Measurements from ENCODE around the gene PATZ1.

PATZ1 gene

GRCh38 chr22:31363885-31364465 lies 17.8 kb upstream of the PATZ1 start:
- Histone ChIP-seq H3K9me3 (ENCODE audit: insufficient read depth, low read length, severe bottlenecking) (no peaks in the 10 kb centered on the region), H3K4me3 (ENCODE audit: low read depth in 1 of 2, low read length in 2 of 2) (no peak overlapping the region), H4K20me1 (ENCODE audit: insufficient read depth, low read length) (no peaks in the 10 kb centered on the region), H2AFZ (ENCODE audit: low read depth, low read length) (no peak overlapping the region), H3K4me1 (ENCODE audit: insufficient read depth, low read length) (no peaks in the 10 kb centered on the region), H3K9ac (ENCODE audit: low read depth, low read length) (no peak overlapping the region), H3K4me2 (ENCODE audit: insufficient read depth, low read length) (no peak overlapping the region), H3K27ac (ENCODE audit: low read length) (no peak overlapping the region), H3K36me3 (ENCODE audit: insufficient read depth, low read length) (no peaks in the 10 kb centered on the region), H3K27me3 (ENCODE audit: insufficient read depth, low read length, poor library complexity) (no peaks in the 10 kb centered on the region), H3K79me2 (ENCODE audit: insufficient read depth, low read length) (no peaks in the 10 kb centered on the region)
- DNase-seq: no peak
- TF ChIP-seq CTCF (IDR thresholded peaks at IDR 0.05; ENCODE audit: borderline replicate concordance, extremely low read depth, low read length, poor library complexity, severe bottlenecking) (no peak), EZH2 (IDR thresholded peaks at IDR 0.05; ENCODE audit: borderline replicate concordance, low read depth, low read length, severe bottlenecking) (no peak)
- ATAC-seq (ENCODE audit: insufficient read depth, low read depth): no peak

- Histone ChIP-seq H3K4me3 (ENCODE audit: low read depth in 1 of 2, low read length in 2 of 2) (no peak overlapping the region), H3K27ac (ENCODE audit: low read length) (no peak overlapping the region), H3K9me3 (ENCODE audit: insufficient read depth, low read length, severe bottlenecking) (no peaks in the 10 kb centered on the region), H3K4me2 (ENCODE audit: insufficient read depth, low read length) (no peak overlapping the region), H3K4me1 (ENCODE audit: insufficient read depth, low read length) (no peaks in the 10 kb centered on the region), H4K20me1 (ENCODE audit: insufficient read depth, low read length) (no peaks in the 10 kb centered on the region), H3K36me3 (ENCODE audit: insufficient read depth, low read length) (no peaks in the 10 kb centered on the region), H3K9ac (ENCODE audit: low read depth, low read length) (no peak overlapping the region), H2AFZ (ENCODE audit: low read depth, low read length) (no peak overlapping the region), H3K79me2 (ENCODE audit: insufficient read depth, low read length) (no peaks in the 10 kb centered on the region), H3K27me3 (ENCODE audit: insufficient read depth, low read length, poor library complexity) (no peaks in the 10 kb centered on the region)
- ATAC-seq (ENCODE audit: insufficient read depth, low read depth) (no peak), DNase-seq (no peak)
- TF ChIP-seq EZH2 (IDR thresholded peaks at IDR 0.05; ENCODE audit: borderline replicate concordance, low read depth, low read length, severe bottlenecking): no peak
- no peak for TF ChIP-seq CTCF (IDR thresholded peaks at IDR 0.05; ENCODE audit: borderline replicate concordance, extremely low read depth, low read length, poor library complexity, severe bottlenecking)
Measured at GRCh38 chr22:31361743-31362142, 15.6 kb upstream of the PATZ1 start.

- ATAC-seq (ENCODE audit: insufficient read depth, low read depth) (no peak), DNase-seq (no peak)
- no peak overlapping the region for H2AFZ ChIP-seq (ENCODE audit: low read depth, low read length)
- H3K9ac ChIP-seq (ENCODE audit: low read depth, low read length): no peak overlapping the region
- H4K20me1 ChIP-seq (ENCODE audit: insufficient read depth, low read length): no peaks in the 10 kb centered on the region
- no peak overlapping the region for H3K4me3 ChIP-seq (ENCODE audit: low read depth in 1 of 2, low read length in 2 of 2)
- H3K79me2 ChIP-seq (ENCODE audit: insufficient read depth, low read length): no peaks in the 10 kb centered on the region
- no peak overlapping the region for H3K27ac ChIP-seq (ENCODE audit: low read length)
- no peaks in the 10 kb centered on the region for H3K9me3 ChIP-seq (ENCODE audit: insufficient read depth, low read length, severe bottlenecking)
- no peaks in the 10 kb centered on the region for H3K27me3 ChIP-seq (ENCODE audit: insufficient read depth, low read length, poor library complexity)
- no peak for TF ChIP-seq CTCF (IDR thresholded peaks at IDR 0.05; ENCODE audit: borderline replicate concordance, extremely low read depth, low read length, poor library complexity, severe bottlenecking)
- no peak for TF ChIP-seq EZH2 (IDR thresholded peaks at IDR 0.05; ENCODE audit: borderline replicate concordance, low read depth, low read length, severe bottlenecking)
- no peaks in the 10 kb centered on the region for H3K36me3 ChIP-seq (ENCODE audit: insufficient read depth, low read length)
- no peak overlapping the region for H3K4me2 ChIP-seq (ENCODE audit: insufficient read depth, low read length)
- no peaks in the 10 kb centered on the region for H3K4me1 ChIP-seq (ENCODE audit: insufficient read depth, low read length)
Measured at GRCh38 chr22:31360029-31360428, 13.9 kb upstream of the PATZ1 start.

- no peaks in the 10 kb centered on the region for H4K20me1 ChIP-seq (ENCODE audit: insufficient read depth, low read length)
- H3K27me3 ChIP-seq (ENCODE audit: insufficient read depth, low read length, poor library complexity): no peaks in the 10 kb centered on the region
- no peak overlapping the region for H3K4me3 ChIP-seq (ENCODE audit: low read depth in 1 of 2, low read length in 2 of 2)
- H3K4me2 ChIP-seq (ENCODE audit: insufficient read depth, low read length): no peak overlapping the region
- H3K4me1 ChIP-seq (ENCODE audit: insufficient read depth, low read length): no peaks in the 10 kb centered on the region
- ATAC-seq (ENCODE audit: insufficient read depth, low read depth): no peak
- no peak overlapping the region for H3K9ac ChIP-seq (ENCODE audit: low read depth, low read length)
- H2AFZ ChIP-seq (ENCODE audit: low read depth, low read length): no peak overlapping the region
- DNase-seq: no peak
- no peak overlapping the region for H3K27ac ChIP-seq (ENCODE audit: low read length)
- H3K79me2 ChIP-seq (ENCODE audit: insufficient read depth, low read length): no peaks in the 10 kb centered on the region
- TF ChIP-seq CTCF (IDR thresholded peaks at IDR 0.05; ENCODE audit: borderline replicate concordance, extremely low read depth, low read length, poor library complexity, severe bottlenecking) (no peak), EZH2 (IDR thresholded peaks at IDR 0.05; ENCODE audit: borderline replicate concordance, low read depth, low read length, severe bottlenecking) (no peak)
- no peaks in the 10 kb centered on the region for H3K36me3 ChIP-seq (ENCODE audit: insufficient read depth, low read length)
- H3K9me3 ChIP-seq (ENCODE audit: insufficient read depth, low read length, severe bottlenecking): no peaks in the 10 kb centered on the region
Measured at GRCh38 chr22:31354515-31354914, 8.4 kb upstream of the PATZ1 start.

Data from DND-41 (cell line).